Stimulated activated naive CD4-positive, alpha-beta T cell (primary cell): ENCODE measurements around the gene SLC2A14.
A peak's percentile ranks its signal among the peaks of the same experiment; 100 is the strongest.
"Not testable (repeated sequence)": the region's sequence is repeated elsewhere in the genome, so short reads cannot be mapped to it uniquely, and the experiment has no call there.

ENCODE experiments used
- DNase-seq, 6 experiments: peaks; one replicate each; lab custom pipeline; 2025; lab: John Stamatoyannopoulos, UW

Gene SLC2A14

DNA sequence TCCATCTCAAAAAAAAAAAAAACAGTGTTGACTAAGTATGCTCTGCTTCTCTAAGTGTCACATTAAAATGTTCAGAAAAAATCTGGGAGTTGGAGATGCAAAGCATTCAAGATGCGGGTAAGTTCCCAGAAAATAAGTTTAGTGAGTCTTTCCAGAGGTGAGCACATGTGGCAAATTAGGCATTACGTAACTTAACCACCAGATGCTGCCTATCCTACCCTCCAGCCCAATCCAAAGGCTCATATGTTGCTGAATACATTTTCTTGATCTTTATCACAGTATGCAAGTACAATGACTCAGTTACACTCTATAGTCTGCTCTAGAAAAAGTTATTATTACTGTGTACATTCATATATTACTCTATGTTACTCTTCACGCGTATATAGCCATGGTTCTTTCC lies 3.6 kb downstream of the SLC2A14 start:
- no peak for DNase-seq

DNA sequence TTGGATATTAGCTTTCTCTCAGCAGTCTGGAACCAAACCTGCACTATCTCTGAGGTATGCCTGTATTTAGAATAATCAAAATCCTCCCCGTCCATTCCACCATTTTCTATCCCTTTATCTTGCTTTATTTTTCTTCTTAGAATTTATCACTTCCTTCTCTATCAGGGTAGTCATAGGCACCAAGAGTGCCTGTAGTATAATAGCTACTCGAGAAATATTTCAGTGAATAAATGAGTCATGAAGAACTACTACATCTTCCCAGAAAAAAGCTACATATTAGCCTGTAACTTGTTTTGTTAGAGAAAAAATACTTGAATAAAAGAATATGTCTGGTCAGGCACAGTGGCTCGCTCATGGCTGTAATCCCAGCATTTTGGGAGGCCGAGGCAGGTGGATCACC lies 4.3 kb downstream of the SLC2A14 start:
- no peak for DNase-seq

DNA sequence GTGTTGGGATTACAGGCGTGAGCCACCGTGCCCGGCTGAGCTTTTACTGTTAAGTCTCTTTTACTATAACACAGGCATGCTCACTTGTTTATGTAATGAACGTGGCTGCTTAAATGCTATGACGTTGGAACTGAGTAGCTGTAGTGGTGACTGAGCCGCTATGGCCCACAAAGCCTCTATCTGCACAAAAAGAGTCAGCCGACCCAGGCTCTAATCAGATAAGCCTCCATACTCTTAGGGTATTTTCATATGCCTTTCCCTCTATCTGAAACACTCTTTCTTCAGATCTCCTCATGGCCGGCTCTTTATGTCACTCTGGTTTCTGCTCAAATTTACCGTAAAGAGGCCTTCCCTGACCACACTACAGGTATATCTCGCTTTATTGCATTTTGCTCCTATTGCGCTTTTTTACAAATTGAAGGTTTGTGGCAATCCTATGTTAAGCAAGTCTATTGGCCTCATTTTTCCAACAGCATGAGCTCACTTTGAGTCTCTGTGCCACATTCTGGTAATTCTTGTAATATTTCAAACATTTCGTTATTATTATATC lies 8.0 kb downstream of the SLC2A14 start:
- DNase-seq, result no peak

DNA sequence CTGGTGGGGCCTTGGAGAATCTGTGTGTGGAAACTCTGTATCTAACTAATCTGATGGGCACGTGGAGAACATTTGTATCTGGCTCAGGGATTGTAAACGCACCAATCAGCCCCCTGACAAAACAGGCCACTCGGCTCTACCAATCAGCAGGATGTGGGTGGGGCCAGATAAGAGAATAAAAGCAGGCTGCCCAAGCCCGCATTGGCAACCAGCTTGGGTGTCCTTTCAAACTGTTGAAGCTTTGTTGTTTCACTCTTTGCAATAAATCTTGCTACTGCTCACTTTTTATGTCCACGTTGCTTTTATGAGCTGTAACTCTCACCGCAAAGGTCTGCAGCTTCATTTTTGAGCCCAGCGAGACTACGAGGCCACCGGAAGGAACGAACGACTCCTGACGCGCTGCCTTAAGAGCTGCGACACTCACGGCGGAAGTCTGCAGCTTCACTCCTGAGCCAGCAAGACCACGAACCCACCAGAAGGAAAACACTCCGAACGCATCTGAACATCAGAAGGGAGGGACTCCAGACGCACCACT lies 9.8 kb downstream of the SLC2A14 start:
- peak; percentile 6 to 52 (median 22) for DNase-seq

DNA sequence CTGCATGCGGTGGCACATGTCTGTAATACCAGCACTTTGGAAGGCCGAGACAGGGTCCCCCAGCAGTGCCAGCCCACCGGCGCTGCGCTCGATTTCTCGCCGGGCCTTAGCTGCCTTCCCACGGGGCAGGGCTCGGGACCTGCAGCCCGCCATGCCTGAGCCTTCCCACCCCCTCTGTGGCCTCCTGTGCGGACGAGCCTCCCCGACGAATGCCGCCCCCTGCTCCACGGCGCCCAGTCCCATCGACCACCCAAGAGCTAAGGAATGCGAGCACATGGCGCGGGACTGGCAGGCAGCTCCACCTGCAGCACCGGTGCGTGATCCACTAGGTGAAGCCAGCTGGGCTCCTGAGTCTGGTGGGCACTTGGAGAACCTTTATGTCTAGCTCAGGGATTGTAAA lies 10.4 kb downstream of the SLC2A14 start:
- DNase-seq, result not testable (repeated sequence)

DNA sequence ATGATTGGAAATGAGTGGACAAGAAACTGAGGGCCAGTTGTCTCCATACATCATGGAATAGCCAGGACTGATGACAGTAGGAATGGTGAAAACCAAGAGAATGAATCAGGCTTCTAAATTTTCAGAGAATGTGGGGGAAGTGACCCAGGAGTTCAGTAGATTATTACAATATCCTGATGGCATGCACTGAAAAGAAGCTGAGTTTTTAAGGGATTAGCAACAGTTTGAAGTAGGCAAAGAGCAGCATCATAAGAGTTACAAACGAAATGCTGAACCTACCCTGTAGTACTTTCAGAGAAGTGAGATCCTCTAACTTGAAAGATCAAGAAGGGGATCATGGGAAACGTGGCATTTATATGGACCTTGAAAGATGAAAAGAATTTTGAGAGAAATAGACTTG lies 13.2 kb downstream of the SLC2A14 start:
- DNase-seq, result no peak

DNA sequence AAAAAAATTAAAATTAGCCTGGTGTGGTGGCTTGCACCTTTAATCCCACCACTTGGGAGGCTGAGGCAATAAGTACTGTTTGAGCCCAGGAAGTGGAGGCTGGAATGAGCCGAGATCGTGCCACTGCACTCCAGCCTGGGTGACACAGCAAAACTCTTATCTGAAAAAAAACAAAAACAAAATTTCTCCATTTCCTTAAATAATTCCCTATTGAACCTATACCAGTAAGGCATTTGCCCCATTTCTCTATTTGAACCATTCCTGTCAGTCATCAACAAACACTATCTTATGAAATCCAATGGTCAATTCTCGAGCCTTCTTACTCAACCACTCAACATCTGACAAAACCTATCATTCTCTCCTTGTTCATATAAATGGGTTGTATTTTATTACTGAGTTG lies 14.7 kb downstream of the SLC2A14 start:
- no peak for DNase-seq

DNA sequence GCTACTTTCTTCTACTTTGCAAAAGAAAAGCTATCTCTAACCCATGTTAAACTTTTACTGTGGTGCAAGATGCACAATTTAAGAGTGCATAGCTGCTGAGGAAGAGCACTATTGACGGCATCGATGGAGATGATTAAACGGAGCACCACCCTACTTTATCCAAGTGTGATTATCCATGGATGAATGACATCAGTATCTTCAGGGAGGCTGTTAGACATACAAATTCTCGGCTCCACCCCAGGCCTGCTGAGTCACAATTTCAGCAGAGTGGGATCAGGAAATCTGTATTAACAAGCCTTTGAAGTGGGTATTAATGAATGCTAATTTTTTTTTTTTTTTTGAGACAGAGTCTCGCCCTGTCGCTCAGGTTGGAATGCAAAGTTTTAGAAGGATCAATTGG lies 16.2 kb downstream of the SLC2A14 start:
- no peak for DNase-seq

DNA sequence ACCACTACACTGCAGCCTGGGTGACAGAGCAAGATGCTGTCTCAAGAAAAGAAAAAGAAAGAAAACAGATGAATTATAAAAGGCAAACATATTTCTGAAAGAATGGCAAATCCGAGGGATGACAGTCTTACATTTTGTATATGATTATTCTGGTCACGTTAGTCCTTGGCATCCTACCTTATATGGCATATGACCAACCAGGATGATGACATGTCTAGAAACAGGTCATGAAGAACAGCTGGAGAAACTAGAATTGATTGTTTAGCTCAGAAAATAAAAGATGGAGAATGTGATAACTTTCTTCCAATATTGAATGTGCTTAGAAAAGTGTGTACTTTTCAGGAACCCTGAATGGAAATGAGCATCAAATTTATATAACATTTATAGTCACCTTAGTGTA lies 19.2 kb downstream of the SLC2A14 start:
- no peak for DNase-seq

DNA sequence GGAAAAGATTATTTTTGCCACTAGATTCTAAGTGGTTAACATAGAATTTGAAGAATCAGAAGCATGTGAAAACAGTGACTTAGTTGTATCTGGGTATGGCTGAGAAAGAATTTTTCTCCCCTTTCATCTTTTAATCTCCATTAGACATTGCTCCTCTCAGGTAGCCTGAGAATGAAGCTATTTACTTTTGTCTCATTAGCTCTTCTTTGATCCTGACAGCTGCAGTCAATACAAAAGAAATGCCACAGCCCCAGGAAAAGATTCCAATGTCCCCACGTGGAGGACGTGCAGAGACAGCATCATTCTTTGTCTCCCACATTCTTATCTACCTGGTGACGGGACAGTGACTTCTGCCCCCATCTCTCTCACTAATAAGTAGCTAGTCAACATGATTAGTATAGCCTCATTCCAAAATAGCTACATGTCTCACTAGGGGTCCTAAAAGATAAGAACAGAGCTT lies 21.1 kb downstream of the SLC2A14 start:
- DNase-seq, result not testable (repeated sequence)

DNA sequence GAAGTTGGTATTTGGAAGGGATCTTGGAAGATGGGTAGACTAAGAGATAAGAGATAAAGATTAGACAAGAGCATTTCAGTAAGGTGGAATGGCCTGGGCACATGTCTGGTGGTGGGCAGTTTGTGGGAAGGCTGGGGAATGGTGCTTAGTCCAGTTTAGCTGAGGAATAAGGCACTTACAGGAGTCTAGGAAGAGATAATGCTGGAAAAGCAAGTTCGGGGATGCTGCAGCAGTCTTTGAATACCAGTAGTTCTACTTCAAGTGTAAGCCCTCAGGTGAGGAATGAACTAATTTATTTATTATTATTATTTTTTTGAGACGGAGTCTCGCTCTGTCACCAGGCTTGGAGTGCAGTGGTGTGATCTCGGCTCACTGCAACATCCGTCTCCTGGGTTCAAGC lies 22.6 kb downstream of the SLC2A14 start:
- not testable (repeated sequence) for DNase-seq

DNA sequence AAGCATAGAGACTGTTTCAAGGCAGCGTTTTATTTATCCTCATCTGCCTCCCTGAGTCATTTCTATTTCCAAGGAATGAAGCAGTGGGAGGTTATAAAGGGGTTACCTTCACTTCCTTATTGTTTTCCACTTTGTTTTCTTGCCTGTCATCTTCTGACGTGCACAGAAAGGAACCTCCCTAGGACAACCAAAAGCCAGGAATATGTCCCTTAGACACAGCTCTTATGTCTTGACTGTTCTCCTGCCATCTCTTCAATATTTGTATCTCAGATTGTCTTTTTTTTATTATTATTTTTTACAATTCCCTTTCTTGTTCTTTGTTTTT lies 24.7 kb downstream of the SLC2A14 start:
- not testable (repeated sequence) for DNase-seq

DNA sequence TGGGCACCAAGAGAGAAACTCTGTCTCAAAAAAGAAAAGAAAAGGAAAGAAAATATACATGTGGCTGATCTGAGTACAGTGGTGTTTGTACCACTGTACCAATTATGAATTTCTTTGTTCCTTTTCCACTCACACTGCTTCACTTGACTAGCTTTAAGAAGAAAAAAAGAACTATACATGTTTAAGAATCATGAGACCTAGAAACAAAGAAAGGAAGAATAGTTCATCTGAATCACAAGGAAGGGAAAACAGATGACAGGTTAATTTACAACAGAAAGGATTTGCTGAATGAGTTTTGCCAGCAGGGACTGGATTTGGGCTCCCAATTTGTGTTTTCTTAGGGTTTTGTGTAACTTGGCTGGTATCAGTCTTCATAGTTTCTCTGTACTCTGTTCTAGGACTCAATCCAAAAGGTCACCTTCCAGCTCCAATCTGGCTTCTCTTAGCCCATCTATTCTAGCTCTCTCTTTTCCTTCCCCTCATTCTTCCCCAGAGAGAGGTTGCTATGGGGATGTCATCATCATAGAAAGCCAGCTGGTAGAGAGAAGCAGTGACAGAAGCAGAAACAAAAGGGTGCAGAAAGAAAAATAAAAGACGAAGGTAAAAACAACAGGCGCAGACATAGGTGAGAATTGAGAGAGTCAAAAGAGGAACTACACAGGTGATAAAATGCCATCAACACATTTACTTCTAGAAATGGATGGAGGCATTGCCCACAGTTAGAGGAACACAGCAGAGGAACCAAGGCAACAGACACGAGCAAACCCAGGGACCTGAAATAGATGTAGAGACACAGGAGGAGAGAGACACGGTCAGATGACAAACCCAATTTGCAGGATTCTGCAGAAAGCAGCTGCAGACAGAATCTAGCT lies 25.3 kb downstream of the SLC2A14 start:
- not testable (repeated sequence) for DNase-seq

DNA sequence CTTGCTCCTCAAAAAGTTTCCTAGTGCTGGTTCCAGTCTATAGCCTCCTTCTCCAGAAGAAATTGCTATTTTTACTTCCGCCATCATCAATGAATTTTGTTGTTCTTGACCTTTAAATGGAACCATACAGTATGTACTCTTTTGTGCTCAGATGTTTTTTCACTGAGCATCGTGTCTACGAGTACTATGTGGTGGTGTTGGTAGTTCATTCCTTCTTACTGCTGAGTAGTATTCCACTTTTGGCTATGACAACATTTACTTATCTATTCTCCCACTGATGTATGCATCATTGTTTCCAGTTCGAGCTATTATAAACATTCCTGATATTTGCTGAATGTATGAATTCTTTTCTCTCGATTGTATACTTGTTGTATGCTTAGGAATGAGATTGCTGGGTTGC lies 28.6 kb downstream of the SLC2A14 start:
- no peak for DNase-seq

DNA sequence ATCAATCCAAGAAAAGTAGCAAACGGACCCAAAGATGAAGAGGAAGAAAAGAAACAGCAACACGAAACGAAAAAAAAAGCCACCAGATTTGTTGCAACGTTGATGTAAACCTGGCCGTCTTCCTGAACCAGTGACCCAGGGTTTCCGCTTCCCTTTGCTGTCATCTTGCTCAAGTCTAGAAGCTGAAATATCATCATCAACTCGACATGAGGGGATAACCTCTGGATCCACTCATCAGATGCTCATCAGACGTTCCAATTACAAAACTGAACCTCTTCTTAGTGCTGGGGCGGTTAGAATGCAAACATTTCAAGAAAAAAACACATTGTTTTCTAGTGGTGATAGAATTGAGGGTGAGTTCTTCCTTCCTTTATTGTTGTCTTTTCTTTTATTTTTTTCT lies 29.1 kb downstream of the SLC2A14 start:
- peak in 3 of 6 experiments; percentile 1 to 15 (median 6) for DNase-seq

DNA sequence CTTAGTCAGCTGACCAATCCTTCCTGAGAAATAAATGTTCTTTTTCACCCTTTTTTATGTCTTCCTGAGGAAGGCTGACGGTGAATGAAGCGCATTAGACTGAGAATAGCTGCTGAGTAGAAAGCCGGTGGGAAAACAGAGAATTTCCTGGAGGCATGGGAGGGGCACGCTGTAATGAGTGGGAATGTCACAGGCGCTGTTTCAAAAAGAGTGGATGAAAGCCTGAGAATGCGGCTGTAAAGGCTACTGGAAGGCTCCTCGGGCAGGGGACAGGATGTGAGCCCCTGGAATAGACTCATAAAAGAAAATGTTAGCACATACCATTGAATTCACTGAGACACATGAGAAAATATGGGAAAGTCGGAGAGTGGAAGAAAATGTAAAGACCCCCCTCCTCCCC lies 29.6 kb downstream of the SLC2A14 start:
- not testable (repeated sequence) for DNase-seq

DNA sequence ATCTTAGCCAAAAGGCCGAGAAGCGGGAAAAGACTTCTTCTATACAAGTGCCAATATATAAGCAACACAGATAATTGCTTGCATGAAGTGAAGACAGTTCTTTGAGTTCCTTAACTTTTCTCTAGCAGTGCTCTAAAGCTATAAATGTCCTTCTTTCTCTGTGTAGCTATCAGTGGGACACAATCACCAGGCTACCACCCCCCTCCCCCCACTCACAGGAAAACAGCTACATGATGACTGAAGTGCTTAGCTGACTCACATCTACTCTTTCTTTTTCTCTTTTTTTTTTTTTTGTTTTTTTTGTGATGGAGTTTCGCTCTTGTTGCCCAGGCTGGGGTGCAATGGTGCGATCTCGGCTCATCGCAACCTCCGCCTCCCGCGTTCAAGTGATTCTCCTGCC lies 30.3 kb downstream of the SLC2A14 start:
- DNase-seq, result not testable (repeated sequence)

DNA sequence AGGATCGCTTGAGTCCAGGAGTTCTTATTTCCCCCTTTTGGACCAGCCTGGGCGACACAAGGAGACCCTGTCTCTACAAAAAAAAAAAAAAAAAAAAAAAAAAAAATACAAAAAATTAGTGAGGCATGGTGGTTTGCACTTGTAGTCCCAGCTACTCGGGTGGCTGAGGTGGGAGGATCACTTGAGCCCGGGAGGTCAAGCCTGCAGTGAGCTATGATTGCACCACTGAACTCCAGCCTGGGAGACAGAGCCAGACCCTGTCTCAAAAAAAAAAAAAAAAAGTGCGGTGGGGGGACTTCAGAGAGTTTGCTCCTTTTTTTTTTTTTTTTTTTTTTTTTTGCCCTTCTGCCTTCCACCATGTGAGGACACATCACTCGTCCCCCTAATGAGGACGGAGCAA lies 32.9 kb downstream of the SLC2A14 start:
- DNase-seq, result not testable (repeated sequence)

DNA sequence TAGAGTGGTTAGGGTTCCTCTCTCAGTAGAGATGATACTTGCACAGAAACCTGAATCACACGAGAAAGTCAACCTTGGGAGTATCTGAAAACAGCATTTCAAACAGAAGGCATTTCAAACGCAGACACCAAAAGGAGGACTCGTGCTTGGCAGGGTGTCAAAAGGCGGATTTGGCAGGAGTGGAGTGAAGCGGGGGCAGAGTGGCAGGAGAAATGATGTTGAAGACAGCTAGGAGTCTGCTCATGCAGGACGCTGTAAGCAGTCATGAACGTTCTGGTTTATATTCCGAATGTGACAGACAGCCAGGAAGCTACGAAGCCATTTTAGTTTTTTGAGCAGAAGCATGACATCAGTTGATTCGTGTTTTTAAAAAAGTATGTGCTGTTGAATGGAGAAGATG lies 33.5 kb downstream of the SLC2A14 start:
- not testable (repeated sequence) for DNase-seq

DNA sequence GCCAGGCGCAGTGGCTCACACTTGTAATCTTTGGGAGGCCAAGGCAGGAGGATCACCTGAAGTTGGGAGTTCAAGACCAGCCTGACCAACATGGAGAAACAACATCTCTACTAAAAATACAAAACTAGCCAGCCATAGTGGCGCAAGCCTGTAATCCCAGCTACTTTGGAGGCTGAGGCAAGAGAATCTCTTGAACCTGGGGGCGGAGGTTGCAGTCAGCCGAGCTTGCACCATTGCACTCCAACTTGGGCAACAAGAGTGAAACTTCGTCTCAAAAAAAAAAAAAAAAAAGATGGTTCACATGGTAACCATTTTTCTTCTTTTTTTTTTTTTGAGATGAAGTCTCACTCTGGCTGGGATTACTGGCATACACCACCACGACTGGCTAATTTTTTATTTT lies 35.3 kb downstream of the SLC2A14 start:
- DNase-seq, result no peak

DNA sequence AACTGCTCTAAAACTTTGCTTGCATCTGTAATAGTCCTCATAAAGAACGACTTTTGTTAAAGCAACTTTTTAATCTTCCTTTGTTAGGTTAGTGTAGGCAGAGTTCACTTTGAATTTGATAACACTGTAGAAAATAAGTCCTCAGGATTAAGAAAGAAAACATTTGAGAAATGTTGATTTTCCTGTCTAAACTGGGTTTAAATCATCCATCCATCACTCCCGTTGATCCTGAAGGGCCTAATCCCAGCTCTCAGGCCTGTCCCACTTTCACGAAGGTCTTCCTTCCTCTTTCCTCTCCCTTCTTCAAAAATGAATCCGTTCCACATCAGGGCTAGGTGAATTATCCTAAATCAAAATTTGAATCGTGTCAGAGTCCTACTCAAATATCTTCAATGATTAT lies 36.9 kb downstream of the SLC2A14 start:
- no peak for DNase-seq

DNA sequence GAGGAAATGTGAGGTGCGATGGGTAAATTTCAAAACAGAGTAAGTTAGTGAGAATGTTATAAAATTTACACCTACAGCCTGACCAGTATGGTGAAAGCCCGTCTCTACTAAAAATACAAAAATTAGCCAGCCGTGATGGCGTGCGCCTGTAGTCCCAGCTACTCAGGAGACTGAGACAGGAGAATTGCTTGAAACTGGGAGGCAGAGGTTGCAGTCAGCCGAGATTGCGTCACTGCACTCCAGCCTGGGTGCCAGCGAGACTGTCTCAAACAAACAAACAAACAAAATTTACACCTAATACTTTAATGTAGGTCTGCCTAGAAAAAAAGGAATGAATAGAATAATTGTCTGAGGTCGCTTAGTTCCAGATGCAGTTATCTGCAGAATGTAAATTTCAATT lies 37.6 kb downstream of the SLC2A14 start:
- DNase-seq, result no peak

DNA sequence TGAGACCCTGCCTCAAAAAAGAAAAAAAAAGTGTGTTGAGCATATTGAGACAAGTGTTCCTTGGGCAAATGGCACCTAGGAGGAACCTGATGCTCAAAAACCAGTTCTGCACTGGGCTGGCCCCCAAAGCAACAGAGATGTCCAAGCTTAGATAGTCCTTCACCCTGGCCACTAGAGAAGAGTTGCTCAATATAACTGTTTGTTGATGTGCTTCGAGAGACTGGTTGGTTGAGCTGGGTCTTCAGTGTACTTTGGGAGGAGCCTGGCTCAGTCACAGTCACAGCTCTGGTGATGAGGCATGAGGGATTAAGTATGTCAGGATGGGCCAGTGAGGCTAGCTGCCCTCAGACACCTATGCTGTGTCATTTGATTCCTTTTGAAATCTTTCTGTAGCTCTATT lies 38.0 kb downstream of the SLC2A14 start:
- DNase-seq, result no peak

DNA sequence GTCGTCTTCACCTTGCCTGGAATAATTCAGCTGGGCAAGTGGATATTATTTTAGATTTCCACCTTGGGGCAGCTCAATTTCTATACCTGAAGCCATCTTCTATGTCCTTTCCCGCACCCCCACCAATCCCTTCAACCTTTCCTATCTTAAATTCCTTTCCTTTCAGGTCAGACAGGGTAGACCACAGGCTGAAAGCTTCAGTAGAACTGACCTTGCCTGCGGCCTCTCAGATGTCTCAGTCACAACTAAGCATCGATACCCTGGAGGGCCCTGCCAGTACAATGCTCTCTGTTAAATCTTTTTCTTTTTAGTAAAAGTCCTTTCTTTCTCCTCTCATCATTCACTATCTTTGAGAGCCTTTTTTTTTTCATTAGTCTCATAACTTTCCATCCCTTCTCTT lies 38.9 kb downstream of the SLC2A14 start:
- no peak for DNase-seq
